ENCODE measurements around the gene ARAF. TPM values are rescaled to one million over a fixed set of nuclear protein-coding genes. Genes with fewer than 3 reads are reported as not detected.

The ARAF gene
- total RNA-seq, 1 donor from 2014 or later = 76.8 TPM

- Mint-ChIP-seq H3K36me3 (ENCODE audit: insufficient read depth) (no peaks in the 10 kb centered on the region), H3K9me3 (ENCODE audit: low read depth) (peaks cover 18% of the 10 kb centered on the region), H3K27ac (no peak overlapping the region), H3K27me3 (peaks cover 23% of the 10 kb centered on the region), H3K4me3 (ENCODE audit: low read depth) (no peak overlapping the region), H3K4me1 (ENCODE audit: low read depth) (no peaks in the 10 kb centered on the region)
- DNase-seq (ENCODE audit: low spot score, unreplicated experiment) = no peak
- TF ChIP-seq CTCF (IDR thresholded peaks at IDR 0.05; ENCODE audit: unreplicated experiment) = no peak
These were observed 53.6 kb downstream of the ARAF start for GRCh38 chrX:47614618-47615017.

GRCh38 chrX:47618923-47619485 is 58.0 kb downstream of the ARAF start:
- Mint-ChIP-seq H3K4me3 (ENCODE audit: low read depth) (peak overlapping the region; percentile 34), H3K27ac (no peak overlapping the region), H3K27me3 (peaks cover 49% of the 10 kb centered on the region), H3K4me1 (ENCODE audit: low read depth) (no peaks in the 10 kb centered on the region), H3K9me3 (ENCODE audit: low read depth) (peaks cover 19% of the 10 kb centered on the region), H3K36me3 (ENCODE audit: insufficient read depth) (no peaks in the 10 kb centered on the region)
- no peak for DNase-seq (ENCODE audit: low spot score, unreplicated experiment)
- no peak for TF ChIP-seq CTCF (IDR thresholded peaks at IDR 0.05; ENCODE audit: unreplicated experiment)

- Mint-ChIP-seq H3K27me3 (peaks cover 52% of the 10 kb centered on the region), H3K27ac (no peak within 1 kb of the TSS), H3K36me3 (ENCODE audit: insufficient read depth) (no peaks in the 10 kb centered on the region), H3K9me3 (ENCODE audit: low read depth) (peaks cover 21% of the 10 kb centered on the region), H3K4me1 (ENCODE audit: low read depth) (no peaks in the 10 kb centered on the region), H3K4me3 (ENCODE audit: low read depth) (peak within 1 kb of the TSS; percentile 34)
- no peak for TF ChIP-seq CTCF (IDR thresholded peaks at IDR 0.05; ENCODE audit: unreplicated experiment)
- peak; percentile 74 for DNase-seq (ENCODE audit: low spot score, unreplicated experiment)
These were observed 58.7 kb downstream of the ARAF start, which contains the start of gene SYN1 for GRCh38 chrX:47619486-47620302. TSS of gene SYN1 (minus strand) at chrX:47619857. CDS start at chrX:47619728, 129 bp downstream.

GRCh38 chrX:47620303-47620685 is 59.3 kb downstream of the ARAF start:
- no peak overlapping the region for H3K27ac Mint-ChIP-seq
- peaks cover 52% of the 10 kb centered on the region for H3K27me3 Mint-ChIP-seq
- no peaks in the 10 kb centered on the region for H3K36me3 Mint-ChIP-seq (ENCODE audit: insufficient read depth)
- DNase-seq (ENCODE audit: low spot score, unreplicated experiment) = no peak
- no peaks in the 10 kb centered on the region for H3K4me1 Mint-ChIP-seq (ENCODE audit: low read depth)
- H3K4me3 Mint-ChIP-seq (ENCODE audit: low read depth) = no peak overlapping the region
- no peak for TF ChIP-seq CTCF (IDR thresholded peaks at IDR 0.05; ENCODE audit: unreplicated experiment)
- peaks cover 21% of the 10 kb centered on the region for H3K9me3 Mint-ChIP-seq (ENCODE audit: low read depth)

Small RNA genes within 50 kb of the gene (microRNA-seq; reads per million reads assigned to microRNA genes)
- gene MIR4769 (ENCODE audit: borderline number of aligned reads, unreplicated experiment) = not detected

Other genes with a start within 250 kb of the ARAF start
- 2.0 TPM in 2 replicates for gene ZNF157, start 190.6 kb upstream of the ARAF start, total RNA-seq
- 6.0 and 6.1 TPM in 2 replicates for gene ZNF41, start 78.0 kb upstream of the ARAF start, total RNA-seq
- 29.1 and 33.0 TPM in 2 replicates for gene TIMP1, start 21.2 kb downstream of the ARAF start, total RNA-seq
- 5.3 and 6.7 TPM in 2 replicates for gene SYN1, start 58.7 kb downstream of the ARAF start, total RNA-seq
- gene CFP, start 68.7 kb downstream of the ARAF start, total RNA-seq = 0.69 and 0.93 TPM in 2 replicates
- 24.7 and 25.5 TPM in 2 replicates for gene ELK1, start 89.4 kb downstream of the ARAF start, total RNA-seq
- gene UXT, start 98.0 kb downstream of the ARAF start, total RNA-seq = 92.0 and 98.5 TPM in 2 replicates